Measurements from ENCODE around the gene ELL. TPM values are rescaled to one million over a fixed set of nuclear protein-coding genes. Genes with fewer than 3 reads are reported as not detected.
A peak's percentile ranks its signal among the peaks of the same experiment; 100 is the strongest.

ELL gene
- total and polyA plus RNA-seq, 2 donors from 2014 or later = 5.7 to 25.2 TPM

- H3K36me3 ChIP-seq (ENCODE audit: control insufficient read depth in 2 of 3, insufficient read depth in 3 of 3, low read length in 3 of 3) = no peaks in the 10 kb centered on the region
- H3K27ac ChIP-seq (ENCODE audit: low read depth in 2 of 2, low read length in 2 of 2) = peak overlapping the region; percentile 66 to 71
- intact Hi-C loops (cut with DNase I) = no loop called here
- H3K4me1 ChIP-seq (ENCODE audit: control insufficient read depth in 2 of 3, insufficient read depth in 2 of 3, low read depth in 1 of 3, low read length in 3 of 3) = peaks cover 0 to 87% (median 77%) of the 10 kb centered on the region in 3 donors
- H3K9me3 ChIP-seq (ENCODE audit: control insufficient read depth in 2 of 3, insufficient read depth in 1 of 3, low read length in 3 of 3) = no peaks in the 10 kb centered on the region
- H3K9ac ChIP-seq (ENCODE audit: low read length in 3 of 3) = peak overlapping the region in 1 of 3 donors; percentile 20
- DNase-seq (no peak), FAIRE-seq (no peak)
- H3K4me3 ChIP-seq (ENCODE audit: low read length in 3 of 3) = no peak overlapping the region
- TF ChIP-seq, protein P1, sequence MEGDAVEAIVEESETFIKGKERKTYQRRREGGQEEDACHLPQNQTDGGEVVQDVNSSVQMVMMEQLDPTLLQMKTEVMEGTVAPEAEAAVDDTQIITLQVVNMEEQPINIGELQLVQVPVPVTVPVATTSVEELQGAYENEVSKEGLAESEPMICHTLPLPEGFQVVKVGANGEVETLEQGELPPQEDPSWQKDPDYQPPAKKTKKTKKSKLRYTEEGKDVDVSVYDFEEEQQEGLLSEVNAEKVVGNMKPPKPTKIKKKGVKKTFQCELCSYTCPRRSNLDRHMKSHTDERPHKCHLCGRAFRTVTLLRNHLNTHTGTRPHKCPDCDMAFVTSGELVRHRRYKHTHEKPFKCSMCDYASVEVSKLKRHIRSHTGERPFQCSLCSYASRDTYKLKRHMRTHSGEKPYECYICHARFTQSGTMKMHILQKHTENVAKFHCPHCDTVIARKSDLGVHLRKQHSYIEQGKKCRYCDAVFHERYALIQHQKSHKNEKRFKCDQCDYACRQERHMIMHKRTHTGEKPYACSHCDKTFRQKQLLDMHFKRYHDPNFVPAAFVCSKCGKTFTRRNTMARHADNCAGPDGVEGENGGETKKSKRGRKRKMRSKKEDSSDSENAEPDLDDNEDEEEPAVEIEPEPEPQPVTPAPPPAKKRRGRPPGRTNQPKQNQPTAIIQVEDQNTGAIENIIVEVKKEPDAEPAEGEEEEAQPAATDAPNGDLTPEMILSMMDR (IDR thresholded peaks at IDR 0.05; ENCODE audit: borderline replicate concordance, extremely low read depth, insufficient read depth) = no peak
- H3K27me3 ChIP-seq (ENCODE audit: control insufficient read depth, insufficient read depth, low read length) = no peaks in the 10 kb centered on the region
These were observed 15.6 kb downstream of the ELL start for GRCh38 chr19:18506101-18506930.

DNA sequence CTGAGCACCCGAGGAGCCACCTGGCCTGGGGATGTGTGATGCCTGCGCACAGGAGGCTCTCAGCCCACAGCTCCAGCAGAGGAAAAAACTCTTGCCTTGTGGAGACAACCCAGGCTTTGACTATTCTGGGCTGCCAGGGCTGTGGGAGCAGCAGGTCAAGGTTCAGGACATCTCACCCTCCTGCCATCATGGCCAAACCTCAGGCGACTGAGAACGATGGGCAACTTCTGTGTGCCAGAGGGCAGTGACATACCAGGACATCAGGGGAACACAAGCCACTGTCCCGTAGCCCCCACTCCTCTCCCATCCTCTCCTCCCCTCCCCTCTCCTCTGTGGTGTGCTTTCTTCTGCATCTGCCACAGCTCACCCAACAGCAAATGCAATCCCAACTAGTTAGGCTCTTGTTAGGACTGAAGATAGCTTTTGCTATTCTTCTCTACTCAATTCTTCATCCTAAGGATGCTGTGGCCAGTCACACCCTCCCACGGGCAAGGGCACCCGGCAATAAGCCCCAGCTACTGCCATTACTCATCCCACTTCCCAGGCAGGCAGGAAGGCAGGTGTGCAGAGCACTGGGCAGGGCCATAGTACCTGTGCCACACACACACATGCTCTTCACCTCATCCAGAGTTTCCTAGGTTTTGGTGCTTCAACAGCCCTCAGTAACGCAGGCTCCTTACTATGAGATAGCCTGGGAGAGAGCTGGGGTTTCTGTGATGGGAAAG is 16.8 kb downstream of the ELL start:
- FAIRE-seq (no peak), DNase-seq (no peak)
- no peak overlapping the region for H3K4me3 ChIP-seq (ENCODE audit: low read length in 3 of 3)
- H3K36me3 ChIP-seq (ENCODE audit: control insufficient read depth in 2 of 3, insufficient read depth in 3 of 3, low read length in 3 of 3) = no peaks in the 10 kb centered on the region
- no peaks in the 10 kb centered on the region for H3K9me3 ChIP-seq (ENCODE audit: control insufficient read depth in 2 of 3, insufficient read depth in 1 of 3, low read length in 3 of 3)
- H3K27ac ChIP-seq (ENCODE audit: low read depth in 2 of 2, low read length in 2 of 2) = peak overlapping the region; percentile 11 to 71
- H3K9ac ChIP-seq (ENCODE audit: low read length in 3 of 3) = peak overlapping the region in 1 of 3 donors; percentile 51
- intact Hi-C loops (cut with DNase I) = no loop called here
- TF ChIP-seq, protein P1 (IDR thresholded peaks at IDR 0.05; ENCODE audit: borderline replicate concordance, extremely low read depth, insufficient read depth) = no peak
- H3K4me1 ChIP-seq (ENCODE audit: control insufficient read depth in 2 of 3, insufficient read depth in 2 of 3, low read depth in 1 of 3, low read length in 3 of 3) = peaks cover 0 to 95% (median 88%) of the 10 kb centered on the region in 3 donors
- no peaks in the 10 kb centered on the region for H3K27me3 ChIP-seq (ENCODE audit: control insufficient read depth, insufficient read depth, low read length)

DNA sequence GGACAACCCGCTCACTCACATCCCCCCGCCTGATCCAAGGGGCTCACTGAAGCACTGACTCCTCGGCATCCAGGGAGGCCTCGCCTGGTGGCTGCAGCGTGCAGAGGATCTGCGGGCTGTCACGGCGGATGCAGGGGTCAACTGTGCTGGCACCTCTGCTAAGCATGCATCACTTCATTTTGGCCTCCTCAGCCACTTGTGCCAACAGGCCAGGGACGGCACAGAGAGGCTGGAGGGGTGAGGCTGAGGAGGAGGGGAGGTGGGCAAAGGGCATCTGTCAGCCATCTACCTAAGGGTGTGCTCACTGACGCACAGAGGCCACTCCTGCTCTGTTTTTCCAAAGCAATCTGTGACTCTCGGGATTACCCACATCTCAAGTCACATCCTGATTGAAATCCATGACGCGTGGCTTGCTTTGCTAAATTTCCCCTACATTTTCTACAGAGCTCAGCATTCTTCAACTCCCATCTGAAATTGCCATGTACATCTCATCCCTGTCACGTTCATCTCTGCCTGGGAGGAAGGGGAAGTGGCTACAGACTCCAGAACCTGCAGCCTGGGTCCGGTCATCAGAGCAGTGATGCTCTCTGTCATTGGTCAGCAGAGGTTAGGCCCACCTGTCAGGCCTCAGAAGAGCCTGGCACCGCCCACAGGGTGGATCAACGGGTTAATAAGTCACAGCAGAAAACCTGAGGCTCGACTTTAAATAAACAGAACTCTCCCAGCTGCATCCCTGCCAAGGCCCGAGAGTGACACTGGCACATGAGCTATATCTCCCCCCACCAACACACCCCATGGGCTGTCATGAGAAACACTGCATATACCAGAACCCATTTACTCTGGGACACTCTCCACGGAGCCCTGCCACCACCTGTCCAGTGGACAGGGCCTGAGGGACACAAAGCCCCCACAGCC is 17.6 kb downstream of the ELL start:
- H3K4me3 ChIP-seq (ENCODE audit: low read length in 3 of 3) = peak overlapping the region in 1 of 3 donors; percentile 2
- H3K27me3 ChIP-seq (ENCODE audit: control insufficient read depth, insufficient read depth, low read length) = no peaks in the 10 kb centered on the region
- peak overlapping the region; percentile 51 to 71 for H3K27ac ChIP-seq (ENCODE audit: low read depth in 2 of 2, low read length in 2 of 2)
- H3K36me3 ChIP-seq (ENCODE audit: control insufficient read depth in 2 of 3, insufficient read depth in 3 of 3, low read length in 3 of 3) = no peaks in the 10 kb centered on the region
- H3K9ac ChIP-seq (ENCODE audit: low read length in 3 of 3) = peak overlapping the region in 1 of 3 donors; percentile 51
- intact Hi-C loops (cut with DNase I) = no loop called here
- peaks cover 0 to 96% (median 93%) of the 10 kb centered on the region in 3 donors for H3K4me1 ChIP-seq (ENCODE audit: control insufficient read depth in 2 of 3, insufficient read depth in 2 of 3, low read depth in 1 of 3, low read length in 3 of 3)
- DNase-seq (peak in 4 of 5 donors; percentile 71 to 91 (median 78)), FAIRE-seq (no peak)
- no peaks in the 10 kb centered on the region for H3K9me3 ChIP-seq (ENCODE audit: control insufficient read depth in 2 of 3, insufficient read depth in 1 of 3, low read length in 3 of 3)
- TF ChIP-seq, protein P1 (IDR thresholded peaks at IDR 0.05; ENCODE audit: borderline replicate concordance, extremely low read depth, insufficient read depth) = no peak

Data from kidney (tissue), 14 donors.